ENCODE measurements around the gene ALG14. TPM values are rescaled to one million over a fixed set of nuclear protein-coding genes. Genes with fewer than 3 reads are reported as not detected.

Gene ALG14
- total and polyA plus RNA-seq, 10 of the 15 experiments (the other 5 are each of a cell fraction or from before 2014, with no cell fraction given), result 2.6 to 19.2 (median 7.5) TPM

GRCh38 chr1:94969137-94969536, 103.6 kb downstream of the ALG14 start:
- intact Hi-C loops (cut with micrococcal nuclease; ENCODE audit: unreplicated experiment) (loop anchor here (10.0 kb wide), 1 partner anchor 266 kb away; the partner anchor contains the start of gene RWDD3), in situ Hi-C loops (cut with MboI) (no loop called here)
- 59% methylated on average over 6 of the region's 6 CpGs for WGBS (ENCODE audit: insufficient coverage, insufficient replicate concordance, low lambda C conversion rate, missing lambda C conversion rate)
- RAD21 ChIA-PET (ENCODE audit: unreplicated experiment), result no interaction called here
- no peaks in the 10 kb centered on the region for H3K27me3 ChIP-seq (replicated peaks in 1 of 2; ENCODE audit: control insufficient read depth in 2 of 2, insufficient read depth in 2 of 2, low read length in 1 of 2)
- POLR2A ChIA-PET, result no interaction called here
- ATAC-seq, result no peak
- H3K36me3 ChIP-seq (ENCODE audit: control insufficient read depth in 2 of 2, insufficient read depth in 2 of 2, low read length in 1 of 2), result no peaks in the 10 kb centered on the region
- TF ChIP-seq CUX1 (IDR thresholded peaks at IDR 0.05; ENCODE audit: insufficient replicate concordance, low read depth, low read length) (no peak), CREM (IDR thresholded peaks at IDR 0.05; ENCODE audit: low read depth) (no peak), ATF3 (IDR thresholded peaks at IDR 0.05; ENCODE audit: borderline replicate concordance, extremely low read depth, low read depth, low read length) (no peak), NFXL1 (IDR thresholded peaks at IDR 0.05; ENCODE audit: borderline replicate concordance) (no peak), TARDBP (IDR thresholded peaks at IDR 0.05; ENCODE audit: borderline replicate concordance) (no peak), MAX (IDR thresholded peaks at IDR 0.05; ENCODE audit: low read depth, low read length) (no peak), JUND (IDR thresholded peaks at IDR 0.05; ENCODE audit: low read depth, low read length) (no peak), NR2C1 (IDR thresholded peaks at IDR 0.05) (no peak), CHD1 (IDR thresholded peaks at IDR 0.05; ENCODE audit: low read depth, low read length) (no peak), ELK1 (IDR thresholded peaks at IDR 0.05; ENCODE audit: low read depth, low read length) (no peak), ZNF217 (IDR thresholded peaks at IDR 0.05) (no peak), SREBF2 (IDR thresholded peaks at IDR 0.05; ENCODE audit: low read length) (no peak), ZNF24 (IDR thresholded peaks at IDR 0.05) (no peak), FOXM1 (IDR thresholded peaks at IDR 0.05; ENCODE audit: low read depth, low read length) (no peak), IKZF1 (conservative IDR thresholded peaks at IDR 0.05) (no peak)
- H3K4me3 ChIP-seq, result no peak overlapping the region
- H3K9me3 ChIP-seq (replicated peaks; ENCODE audit: control insufficient read depth, insufficient read depth, low read length), result no peaks in the 10 kb centered on the region
- CTCF ChIA-PET, result interaction anchor here (0.7 kb wide), 1 partner anchor 109 kb away, joined by 3 read pairs; no protein-coding TSS in a partner anchor
- FAIRE-seq, result no peak
- no peak for DNase-seq (ENCODE audit: low read depth, low spot score)
- no peaks in the 10 kb centered on the region for H4K20me1 ChIP-seq (ENCODE audit: control insufficient read depth, insufficient read depth)
- no TSS peak for BruUV-seq (replicated peaks)
- H3K27ac ChIP-seq (ENCODE audit: control insufficient read depth, insufficient read depth), result no peak overlapping the region
- H3K4me2 ChIP-seq (ENCODE audit: control insufficient read depth, insufficient read depth), result no peak overlapping the region
- no peaks in the 10 kb centered on the region for H3K79me2 ChIP-seq (ENCODE audit: control insufficient read depth, insufficient read depth, low read length)
- no peaks in the 10 kb centered on the region for H3K4me1 ChIP-seq (ENCODE audit: control insufficient read depth, insufficient read depth, low read length)
- H3K9ac ChIP-seq (ENCODE audit: control insufficient read depth, insufficient read depth, low read length), result no peak overlapping the region
- no peak overlapping the region for H2AFZ ChIP-seq (ENCODE audit: control insufficient read depth, low read depth, low read length)
- SMC1A ChIA-PET (ENCODE audit: uncharacterized antibody, unreplicated experiment), result no interaction called here
